ENCODE data around the gene BABAM2.

BABAM2 gene

DNA sequence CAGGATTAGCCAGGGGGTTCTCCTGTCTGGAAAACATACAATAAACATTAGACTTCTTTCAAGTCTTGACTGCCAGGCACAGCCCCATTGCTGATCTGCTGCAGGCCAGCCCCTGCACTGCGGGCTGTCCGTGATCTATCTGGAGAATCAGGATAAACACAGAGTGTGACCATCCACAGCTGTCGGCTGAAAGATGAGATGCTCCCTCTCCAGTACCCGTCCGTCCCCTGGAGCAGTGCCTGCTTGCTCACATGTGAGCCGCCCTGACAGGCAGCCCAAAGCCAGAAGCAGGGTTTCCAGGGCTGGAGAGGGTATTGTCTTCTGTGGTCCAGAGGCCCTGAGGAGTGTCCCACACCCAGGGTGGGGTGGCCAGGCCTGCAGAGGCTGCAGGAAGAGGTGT is 456.1 kb downstream of the BABAM2 start:
- no peak for DNase-seq (ENCODE audit: low read depth)

GRCh38 chr2:28347193-28347592 is 456.7 kb downstream of the BABAM2 start:
- no peak for DNase-seq (ENCODE audit: low read depth)

DNA sequence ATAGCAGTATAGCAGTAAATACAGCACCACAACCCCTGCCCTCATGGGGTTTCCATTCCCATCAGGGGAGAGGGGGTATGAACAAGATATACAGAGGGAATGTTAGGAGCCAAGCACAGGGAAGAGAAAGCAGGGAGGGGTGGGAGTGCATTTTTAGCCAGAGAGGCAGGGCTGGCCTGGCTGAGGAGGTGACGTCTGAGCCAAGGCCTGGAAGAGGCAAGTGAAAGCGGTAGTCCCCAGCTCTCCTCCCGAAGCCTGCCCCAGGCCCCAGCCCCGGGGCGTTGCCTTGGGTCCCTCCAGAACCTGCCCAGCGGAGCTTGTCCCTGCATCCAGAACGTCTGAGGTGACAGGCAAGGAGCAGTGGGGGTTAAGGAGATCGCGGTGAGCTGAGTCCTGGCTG is 457.1 kb downstream of the BABAM2 start:
- no peak for DNase-seq (ENCODE audit: low read depth)

DNA sequence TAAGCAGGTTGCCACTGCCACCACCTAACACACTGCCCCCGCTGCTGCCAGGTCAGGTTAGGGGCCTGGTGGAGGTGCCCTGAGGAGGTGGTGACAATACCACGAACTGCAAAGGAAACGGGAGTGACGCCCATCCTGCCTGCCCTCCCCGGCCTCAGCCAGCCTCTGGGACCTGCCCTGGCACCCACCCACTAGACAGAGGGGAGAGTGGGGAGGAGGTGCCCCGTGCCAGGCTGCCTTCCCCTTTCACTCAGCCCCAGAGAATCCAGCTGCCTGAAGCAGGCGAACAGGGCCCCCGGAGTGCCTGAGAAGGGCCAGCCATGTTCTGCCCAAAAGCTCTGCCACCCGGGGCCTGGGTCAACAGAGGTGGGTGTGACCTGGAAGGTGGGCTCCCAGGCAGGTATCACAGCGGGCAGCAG is 457.6 kb downstream of the BABAM2 start:
- DNase-seq (ENCODE audit: low read depth) = no peak

GRCh38 chr2:28348921-28349320 is 458.4 kb downstream of the BABAM2 start:
- DNase-seq (ENCODE audit: low read depth) = no peak

DNA sequence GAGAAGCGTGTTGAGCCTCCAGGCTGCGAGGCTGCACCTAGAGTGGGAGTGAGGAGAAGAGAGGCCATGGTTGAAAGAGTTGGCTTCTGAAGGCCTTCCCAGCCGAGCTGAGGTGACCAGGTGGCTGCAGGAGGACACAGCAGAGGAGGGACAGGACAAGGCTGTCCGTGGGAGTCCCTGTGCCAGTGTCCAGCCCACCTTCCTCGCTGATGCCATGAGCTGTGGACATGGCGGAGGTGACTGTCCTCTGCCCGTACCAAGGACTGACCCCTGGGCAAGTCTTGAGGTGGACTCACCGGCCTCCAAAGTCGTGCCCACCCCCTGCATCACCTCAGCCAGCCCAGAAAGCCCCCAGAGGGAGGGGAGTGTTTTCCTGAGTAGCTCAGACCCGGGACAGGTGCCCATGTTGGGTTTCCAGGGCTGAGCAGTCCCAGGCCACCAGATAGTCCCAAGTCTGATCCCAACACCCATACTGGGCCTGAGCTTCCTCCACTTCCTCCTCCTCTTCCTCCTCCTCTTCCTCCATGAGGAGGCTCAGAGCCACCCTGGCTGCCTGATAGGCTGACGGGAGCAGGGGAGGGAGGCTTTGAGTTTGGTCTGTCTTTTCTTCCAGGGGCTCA is 459.1 kb downstream of the BABAM2 start:
- no peak for DNase-seq (ENCODE audit: low read depth)

GRCh38 chr2:28350196-28350595 is 459.7 kb downstream of the BABAM2 start:
- DNase-seq (ENCODE audit: low read depth) = no peak

DNA sequence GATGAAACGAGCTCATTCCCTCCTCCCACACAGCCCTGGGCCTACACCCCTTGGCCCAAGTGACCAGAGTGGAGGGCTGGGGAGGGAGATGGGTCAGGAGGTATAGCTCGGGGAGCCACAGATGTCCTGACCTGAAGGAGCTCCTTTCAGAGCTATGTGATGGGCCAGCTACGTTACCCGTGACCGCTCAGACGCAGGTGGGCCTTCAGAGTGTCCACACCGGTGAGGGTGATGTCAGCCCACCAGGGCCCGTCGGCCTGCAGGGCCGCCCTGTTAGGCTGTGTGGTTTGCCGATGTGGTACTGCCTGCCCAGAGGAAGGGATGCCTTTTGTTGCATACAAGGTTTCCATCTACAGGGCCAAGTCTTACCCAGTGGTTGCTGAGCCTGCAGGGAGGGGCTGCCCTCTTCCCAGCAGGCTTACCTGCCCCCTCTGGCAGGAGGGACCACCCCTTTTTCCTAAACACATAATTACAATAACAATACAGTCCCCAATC is 460.3 kb downstream of the BABAM2 start:
- no peak for DNase-seq (ENCODE audit: low read depth)

DNA sequence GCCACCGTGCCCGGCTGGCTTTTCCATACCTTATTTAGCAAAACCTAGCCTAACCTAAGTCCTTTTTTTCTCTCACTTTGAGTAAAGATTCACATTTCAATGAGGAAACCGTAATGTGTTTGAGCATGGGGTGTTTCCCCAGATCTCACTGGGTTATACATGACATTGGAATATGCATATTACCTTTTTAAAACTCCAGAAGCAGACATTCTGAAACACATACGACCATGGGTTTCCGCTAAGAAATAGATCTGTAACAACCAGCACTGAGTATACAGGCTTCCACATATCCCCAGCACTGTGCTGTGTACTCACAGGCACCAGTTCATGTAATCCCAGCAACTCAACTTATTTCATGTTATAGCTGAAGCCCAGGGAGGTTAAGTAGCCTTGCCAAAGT is 461.1 kb downstream of the BABAM2 start:
- DNase-seq (ENCODE audit: low read depth) = no peak

GRCh38 chr2:28352104-28352503 is 461.6 kb downstream of the BABAM2 start:
- no peak for DNase-seq (ENCODE audit: low read depth)

- no peak for DNase-seq (ENCODE audit: low read depth)
Observed at GRCh38 chr2:28352610-28353195, 462.2 kb downstream of the BABAM2 start.

DNA sequence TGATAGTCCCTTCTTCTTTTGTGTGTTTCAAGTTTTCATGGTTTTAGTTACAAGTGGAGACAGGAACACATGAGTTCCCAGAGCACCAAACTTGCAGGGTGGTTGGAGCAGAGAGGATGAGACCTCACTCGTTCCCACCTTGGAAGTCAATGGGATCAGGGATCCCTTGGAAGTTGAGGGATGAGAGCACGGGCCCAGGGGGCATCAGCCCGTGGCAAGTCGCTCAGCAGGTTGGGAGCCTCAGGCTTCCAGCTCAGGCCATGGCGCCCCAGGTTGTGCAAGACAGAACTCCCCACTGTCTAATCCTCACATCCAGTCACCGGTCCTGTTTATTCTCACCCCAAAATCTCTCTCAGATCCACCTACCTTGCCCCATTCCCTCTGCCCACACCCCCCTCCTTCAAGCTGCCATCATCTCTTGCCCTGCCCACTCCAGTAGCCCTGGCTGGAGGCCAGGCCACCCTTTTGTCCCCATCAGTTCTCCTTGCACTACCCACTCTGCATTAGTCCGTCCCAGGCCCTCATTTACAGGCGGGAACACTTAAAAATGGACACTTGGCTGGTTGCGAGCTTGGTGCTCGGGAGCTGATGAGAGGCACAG is 464.5 kb downstream of the BABAM2 start:
- DNase-seq (ENCODE audit: low read depth) = no peak

GRCh38 chr2:28355521-28356094 is 465.1 kb downstream of the BABAM2 start:
- DNase-seq (ENCODE audit: low read depth) = no peak

DNA sequence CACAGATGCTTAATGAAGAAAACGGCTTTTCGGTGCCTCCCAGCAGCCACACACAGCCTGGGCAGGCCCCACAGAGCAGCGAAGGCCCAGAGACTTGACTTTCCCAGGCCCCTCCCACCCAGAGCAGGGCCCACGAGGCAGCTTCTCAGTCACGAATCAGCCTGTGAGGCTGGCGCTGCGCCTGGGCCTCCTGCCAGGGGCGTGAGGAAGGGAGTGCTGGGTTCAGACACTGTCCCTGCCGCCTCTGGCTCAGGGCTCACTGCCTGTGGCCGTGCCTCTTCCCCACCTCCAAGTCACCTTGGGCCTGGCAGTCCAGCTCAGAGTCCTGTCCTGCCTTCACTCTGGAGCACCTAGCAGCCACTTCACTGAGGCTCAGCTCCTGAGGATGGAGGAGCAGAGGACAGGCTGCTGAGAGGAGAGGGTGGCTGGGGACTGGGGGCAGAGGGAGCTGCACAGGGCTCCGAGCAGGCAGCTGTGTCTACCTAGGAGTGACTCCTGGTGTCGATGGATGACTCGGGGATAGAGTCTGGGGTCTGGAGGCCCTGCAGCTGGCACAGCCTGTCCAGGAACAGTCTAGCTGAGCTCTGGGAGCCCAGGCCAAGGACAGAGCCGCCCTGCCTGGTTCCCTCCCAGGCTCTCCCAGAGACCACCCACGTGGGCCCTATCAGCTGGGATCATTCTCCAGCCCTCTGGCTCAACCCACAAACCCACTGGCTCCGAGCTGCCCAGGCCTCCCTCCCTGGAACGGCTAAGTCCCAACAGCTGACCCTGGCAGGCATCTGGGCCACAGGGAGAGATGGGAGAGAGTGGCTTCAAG is 465.8 kb downstream of the BABAM2 start:
- DNase-seq (ENCODE audit: low read depth) = no peak

- no peak for DNase-seq (ENCODE audit: low read depth)
Observed at GRCh38 chr2:28357055-28357454, 466.5 kb downstream of the BABAM2 start.

GRCh38 chr2:28357948-28358667 is 467.6 kb downstream of the BABAM2 start:
- no peak for DNase-seq (ENCODE audit: low read depth)

DNA sequence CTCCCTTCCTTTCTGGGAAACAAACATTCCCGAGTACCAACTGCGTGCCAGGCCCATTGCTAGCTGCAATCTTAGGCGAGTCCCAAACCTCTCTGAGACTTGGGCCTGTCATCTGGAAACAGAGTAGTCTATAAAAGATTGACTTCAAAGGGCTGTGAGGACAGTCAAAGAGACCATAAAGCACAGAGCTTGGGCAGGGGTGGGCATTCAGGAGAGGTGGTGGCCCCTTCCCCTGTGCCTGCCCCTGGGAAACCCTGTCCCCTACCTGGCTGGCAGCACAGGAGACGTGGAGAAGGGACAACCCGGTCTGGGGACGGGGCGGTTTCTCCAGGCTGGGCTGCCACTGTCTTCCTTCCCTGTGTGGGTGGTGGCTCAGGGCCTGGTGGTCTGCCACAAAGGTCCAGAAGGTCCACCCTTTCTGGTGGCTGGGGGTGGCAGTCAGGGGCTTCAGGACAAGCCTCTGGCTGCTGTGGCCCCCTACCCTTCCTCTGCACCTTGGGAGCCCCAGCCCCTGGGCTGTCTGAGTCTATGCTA is 468.2 kb downstream of the BABAM2 start:
- DNase-seq (ENCODE audit: low read depth) = no peak

GRCh38 chr2:28359222-28360057 is 468.9 kb downstream of the BABAM2 start:
- DNase-seq (ENCODE audit: low read depth) = peak; percentile 75

- no peak for DNase-seq (ENCODE audit: low read depth)
Observed at GRCh38 chr2:28360058-28360717, 469.7 kb downstream of the BABAM2 start.

DNA sequence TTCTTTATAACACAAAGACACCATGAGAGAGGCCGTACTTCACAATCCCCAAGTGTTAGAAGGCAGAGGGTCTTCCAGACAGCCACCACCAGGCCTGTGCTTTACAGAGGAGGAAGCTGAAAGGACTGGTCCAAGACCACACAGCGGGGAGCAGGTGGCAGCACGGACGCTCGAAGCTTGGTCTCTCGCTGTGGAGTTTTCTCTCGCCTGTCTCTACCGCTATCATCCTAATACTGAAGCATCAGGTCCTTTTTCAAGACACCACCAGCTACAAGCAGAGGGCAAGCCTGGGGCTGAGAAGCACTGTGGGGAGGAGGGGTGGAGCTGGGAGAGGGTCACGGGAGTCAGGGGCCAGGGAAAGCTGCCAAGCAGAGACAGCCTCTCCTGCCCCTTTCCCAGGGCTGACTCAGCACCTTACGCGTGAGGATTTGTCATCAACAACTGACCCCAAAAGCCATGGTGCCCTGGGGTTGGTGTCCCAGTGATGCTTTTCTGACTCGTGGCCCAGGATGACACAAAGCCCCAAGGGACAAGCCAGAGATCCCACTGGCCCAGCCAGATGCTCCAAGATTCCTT is 470.3 kb downstream of the BABAM2 start:
- DNase-seq (ENCODE audit: low read depth) = peak; percentile 33
